SK-N-SH (cell line): Measurements from ENCODE around the gene GNB5.

Source experiments
- CTCF ChIP-seq: fragments of 200-600 bp; sonication (generic); IDR thresholded peaks from 2 replicates; pipeline ENCODE4 v1.6.1; 2017; ENCODE audit warnings: antibody characterized with exemption, mild to moderate bottlenecking, moderate library complexity
- FOXJ3 ChIP-seq: sonication (generic); formaldehyde crosslinking; IDR thresholded peaks from 2 replicates; pipeline ENCODE4 v1.5.1; 2020; ENCODE audit warnings: mild to moderate bottlenecking, missing genetic modification reagents
- FOXM1 ChIP-seq: IDR thresholded peaks from 2 replicates; pipeline ENCODE4 v1.4.0; 2012; ENCODE audit warnings: low read depth, mild to moderate bottlenecking
- MXI1 ChIP-seq: IDR thresholded peaks from 2 replicates; pipeline ENCODE4 v1.6.1; 2012; ENCODE audit warnings: mild to moderate bottlenecking, low read depth, low read length, improper control_type of control experiment
- POLR2AphosphoS5 ChIP-seq: IDR thresholded peaks from 2 replicates; pipeline ENCODE4 v1.6.1; 2012; ENCODE audit warnings: low read depth, low read length
- REST ChIP-seq: IDR thresholded peaks from 2 replicates; pipeline ENCODE4 v1.6.1; 2012; ENCODE audit warnings: mild to moderate bottlenecking, low read depth, low read length, moderate library complexity
- RFX5 ChIP-seq: IDR thresholded peaks from 2 replicates; pipeline ENCODE4 v1.6.1; 2012; ENCODE audit warnings: mild to moderate bottlenecking, improper control_type of control experiment, low read length
- SMC3 ChIP-seq: IDR thresholded peaks from 2 replicates; pipeline ENCODE4 v1.6.1; 2012; ENCODE audit warnings: low read depth, low read length, improper control_type of control experiment
- USF2 ChIP-seq: fragments of 150-350 bp; IDR thresholded peaks from 2 replicates; pipeline ENCODE4 v1.6.1; 2017; ENCODE audit warnings: antibody characterized with exemption, low read length, low read depth, borderline replicate concordance

GRCh38 chr15:52124270-52124880, 66.8 kb downstream of the GNB5 start:
- TF ChIP-seq FOXJ3 (CRISPR knock-in tag): no peak
- no peak for TF ChIP-seq CTCF
- no peak for TF ChIP-seq REST
- no peak for TF ChIP-seq POLR2AphosphoS5
- no peak for TF ChIP-seq USF2
- TF ChIP-seq FOXM1: no peak
- no peak for TF ChIP-seq SMC3
- no peak for TF ChIP-seq MXI1
- TF ChIP-seq RFX5: no peak
